ENCODE results near the gene CDC73.
A peak's percentile ranks its signal among the peaks of the same experiment; 100 is the strongest.
"Not testable (repeated sequence)": the region's sequence is repeated elsewhere in the genome, so short reads cannot be mapped to it uniquely, and the experiment has no call there.

The CDC73 gene

GRCh38 chr1:193260896-193261295 lies 139.1 kb downstream of the CDC73 start:
- Mint-ChIP-seq H3K27ac (no peak overlapping the region), H3K9me3 (peaks cover 8% of the 10 kb centered on the region), H3K4me3 (peak overlapping the region in 1 of 3 experiments; percentile 31), H3K4me1 (peaks cover 5% of the 10 kb centered on the region), H3K36me3 (ENCODE audit: low read depth) (peaks cover 24% of the 10 kb centered on the region), H3K27me3 (ENCODE audit: low read depth) (no peaks in the 10 kb centered on the region)
- TF ChIP-seq CTCF (IDR thresholded peaks at IDR 0.05; ENCODE audit: unreplicated experiment in 3 of 3), result no peak

- H3K4me1 Mint-ChIP-seq, result peaks cover 5% of the 10 kb centered on the region
- H3K36me3 Mint-ChIP-seq (ENCODE audit: low read depth), result peaks cover 26% of the 10 kb centered on the region
Observed at GRCh38 chr1:193262661-193263060, 140.8 kb downstream of the CDC73 start.

GRCh38 chr1:193264313-193265065 lies 142.7 kb downstream of the CDC73 start:
- H3K9me3 Mint-ChIP-seq, result peaks cover 11% of the 10 kb centered on the region
- no peak overlapping the region for H3K4me3 Mint-ChIP-seq
- peaks cover 5% of the 10 kb centered on the region for H3K4me1 Mint-ChIP-seq
- H3K27me3 Mint-ChIP-seq (ENCODE audit: low read depth), result no peaks in the 10 kb centered on the region
- no peak for TF ChIP-seq CTCF (IDR thresholded peaks at IDR 0.05; ENCODE audit: unreplicated experiment in 3 of 3)
- H3K27ac Mint-ChIP-seq, result no peak overlapping the region
- peaks cover 29% of the 10 kb centered on the region for H3K36me3 Mint-ChIP-seq (ENCODE audit: low read depth)

More at GRCh38 chr1:193262661-193263060, 140.8 kb downstream of the CDC73 start:
- H3K27ac Mint-ChIP-seq, result no peak overlapping the region
- H3K9me3 Mint-ChIP-seq, result peaks cover 11% of the 10 kb centered on the region
- no peak for TF ChIP-seq CTCF (IDR thresholded peaks at IDR 0.05; ENCODE audit: unreplicated experiment in 3 of 3)
- no peaks in the 10 kb centered on the region for H3K27me3 Mint-ChIP-seq (ENCODE audit: low read depth)
- no peak overlapping the region for H3K4me3 Mint-ChIP-seq

- Mint-ChIP-seq H3K27me3 (ENCODE audit: low read depth) (no peaks in the 10 kb centered on the region), H3K27ac (no peak overlapping the region), H3K9me3 (peaks cover 11% of the 10 kb centered on the region), H3K36me3 (ENCODE audit: low read depth) (peaks cover 29% of the 10 kb centered on the region), H3K4me1 (peaks cover 5% of the 10 kb centered on the region), H3K4me3 (no peak overlapping the region)
- TF ChIP-seq CTCF (IDR thresholded peaks at IDR 0.05; ENCODE audit: unreplicated experiment in 3 of 3), result no peak
Observed at GRCh38 chr1:193265716-193266115, 143.9 kb downstream of the CDC73 start.

GRCh38 chr1:193266794-193267193 lies 145.0 kb downstream of the CDC73 start:
- Mint-ChIP-seq H3K9me3 (peaks cover 20% of the 10 kb centered on the region), H3K36me3 (ENCODE audit: low read depth) (peaks cover 40% of the 10 kb centered on the region)
- H3K4me1 Mint-ChIP-seq; H3K4me3 Mint-ChIP-seq; H3K27ac Mint-ChIP-seq; H3K27me3 Mint-ChIP-seq (ENCODE audit: low read depth): not testable (repeated sequence)

GRCh38 chr1:193270996-193271395 lies 149.2 kb downstream of the CDC73 start:
- H3K36me3 Mint-ChIP-seq (ENCODE audit: low read depth), result peaks cover 58% of the 10 kb centered on the region
- no peak for TF ChIP-seq CTCF (IDR thresholded peaks at IDR 0.05; ENCODE audit: unreplicated experiment in 3 of 3)
- peak overlapping the region in 1 of 3 experiments; percentile 3 for H3K27ac Mint-ChIP-seq
- no peak overlapping the region for H3K4me3 Mint-ChIP-seq
- H3K9me3 Mint-ChIP-seq, result peaks cover 50% of the 10 kb centered on the region
- H3K4me1 Mint-ChIP-seq, result no peaks in the 10 kb centered on the region
- H3K27me3 Mint-ChIP-seq (ENCODE audit: low read depth), result no peaks in the 10 kb centered on the region

Data from nephron (organoid).